Measurements from ENCODE around the gene TRPV5. TPM values are rescaled to one million over a fixed set of nuclear protein-coding genes. Genes with fewer than 3 reads are reported as not detected.
A peak's percentile ranks its signal among the peaks of the same experiment; 100 is the strongest.

TRPV5 gene
- total RNA-seq, 4 donors from 2014 or later = not detected

- Histone ChIP-seq H3K27me3 (no peaks in the 10 kb centered on the region), H3K36me3 (no peaks in the 10 kb centered on the region), H3K27ac (no peak overlapping the region), H3K9me3 (peaks cover 0 to 11% (median 0%) of the 10 kb centered on the region in 3 donors), H3K4me1 (peaks cover 0 to 9% (median 3%) of the 10 kb centered on the region in 3 donors), H3K4me3 (no peak overlapping the region)
- TF ChIP-seq, protein P1, sequence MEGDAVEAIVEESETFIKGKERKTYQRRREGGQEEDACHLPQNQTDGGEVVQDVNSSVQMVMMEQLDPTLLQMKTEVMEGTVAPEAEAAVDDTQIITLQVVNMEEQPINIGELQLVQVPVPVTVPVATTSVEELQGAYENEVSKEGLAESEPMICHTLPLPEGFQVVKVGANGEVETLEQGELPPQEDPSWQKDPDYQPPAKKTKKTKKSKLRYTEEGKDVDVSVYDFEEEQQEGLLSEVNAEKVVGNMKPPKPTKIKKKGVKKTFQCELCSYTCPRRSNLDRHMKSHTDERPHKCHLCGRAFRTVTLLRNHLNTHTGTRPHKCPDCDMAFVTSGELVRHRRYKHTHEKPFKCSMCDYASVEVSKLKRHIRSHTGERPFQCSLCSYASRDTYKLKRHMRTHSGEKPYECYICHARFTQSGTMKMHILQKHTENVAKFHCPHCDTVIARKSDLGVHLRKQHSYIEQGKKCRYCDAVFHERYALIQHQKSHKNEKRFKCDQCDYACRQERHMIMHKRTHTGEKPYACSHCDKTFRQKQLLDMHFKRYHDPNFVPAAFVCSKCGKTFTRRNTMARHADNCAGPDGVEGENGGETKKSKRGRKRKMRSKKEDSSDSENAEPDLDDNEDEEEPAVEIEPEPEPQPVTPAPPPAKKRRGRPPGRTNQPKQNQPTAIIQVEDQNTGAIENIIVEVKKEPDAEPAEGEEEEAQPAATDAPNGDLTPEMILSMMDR (IDR thresholded peaks at IDR 0.05) = no peak
- TF ChIP-seq POLR2A (IDR thresholded peaks at IDR 0.05) = no peak
- intact Hi-C loops (cut with DNase I) = no loop called here
- DNase-seq = no peak
These were observed 21.2 kb upstream of the TRPV5 start for GRCh38 chr7:142954680-142955268.

- H3K4me3 ChIP-seq = no peak overlapping the region
- intact Hi-C loops (cut with DNase I) = no loop called here
- peaks cover 0 to 5% (median 0%) of the 10 kb centered on the region in 3 donors for H3K9me3 ChIP-seq
- no peak for TF ChIP-seq POLR2A (IDR thresholded peaks at IDR 0.05)
- TF ChIP-seq, protein P1 (IDR thresholded peaks at IDR 0.05) = no peak
- DNase-seq = no peak
- H3K27ac ChIP-seq = no peak overlapping the region
- no peaks in the 10 kb centered on the region for H3K36me3 ChIP-seq
- no peaks in the 10 kb centered on the region for H3K27me3 ChIP-seq
- H3K4me1 ChIP-seq = no peaks in the 10 kb centered on the region
These were observed 16.7 kb upstream of the TRPV5 start for GRCh38 chr7:142950235-142950634.

DNA sequence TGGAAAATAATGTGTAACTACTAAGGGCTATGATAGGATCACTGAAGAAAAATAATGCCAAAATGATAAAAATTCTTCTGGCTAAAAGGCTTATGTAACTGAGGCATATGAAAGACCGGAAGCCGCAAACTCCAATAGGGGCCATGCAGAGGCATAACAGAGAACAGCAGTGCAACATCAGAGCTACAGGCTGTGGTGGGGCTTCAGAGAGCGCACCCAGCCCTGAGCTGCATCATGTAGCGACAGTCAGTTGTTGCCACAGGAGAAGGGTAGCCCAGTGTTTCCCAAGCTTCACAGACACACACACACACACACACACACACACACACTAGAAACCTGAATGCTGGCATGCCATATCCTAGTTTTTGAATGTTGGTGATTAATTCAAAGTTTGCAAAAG is 15.1 kb upstream of the TRPV5 start:
- H3K27ac ChIP-seq = no peak overlapping the region
- DNase-seq = no peak
- intact Hi-C loops (cut with DNase I) = no loop called here
- no peaks in the 10 kb centered on the region for H3K36me3 ChIP-seq
- no peaks in the 10 kb centered on the region for H3K9me3 ChIP-seq
- H3K4me1 ChIP-seq = peaks cover 0 to 14% (median 8%) of the 10 kb centered on the region in 3 donors
- WGBS, 2 donors = 94 to 100% methylated on average over 4 of the region's 4 CpGs
- TF ChIP-seq, protein P1 (IDR thresholded peaks at IDR 0.05) = no peak
- TF ChIP-seq POLR2A (IDR thresholded peaks at IDR 0.05) = no peak
- no peaks in the 10 kb centered on the region for H3K27me3 ChIP-seq
- H3K4me3 ChIP-seq = no peak overlapping the region

DNA sequence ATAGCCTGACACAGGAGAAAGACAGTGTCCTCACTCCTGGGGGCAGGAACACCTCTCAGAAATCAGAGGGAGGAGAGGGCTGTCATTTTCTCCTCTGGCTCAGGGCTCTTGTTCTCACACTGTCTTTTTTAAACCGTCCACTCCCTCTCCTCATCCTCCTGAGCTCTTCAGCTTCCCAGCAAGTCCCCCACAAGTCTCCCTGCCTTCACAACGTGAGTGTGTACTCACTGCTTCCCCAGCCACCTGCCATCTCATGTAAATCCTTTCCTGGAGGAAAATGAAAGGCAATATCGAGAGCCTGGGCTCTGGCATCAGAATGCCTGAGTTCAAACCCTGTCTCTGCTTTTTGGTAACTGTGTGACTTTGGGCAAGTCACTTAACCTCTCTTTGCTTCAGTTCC is 11.5 kb upstream of the TRPV5 start:
- H3K27me3 ChIP-seq = no peaks in the 10 kb centered on the region
- H3K27ac ChIP-seq = peak overlapping the region in 2 of 4 donors; percentile 67 to 70
- no peak overlapping the region for H3K4me3 ChIP-seq
- H3K9me3 ChIP-seq = no peaks in the 10 kb centered on the region
- H3K4me1 ChIP-seq = peaks cover 0 to 27% (median 8%) of the 10 kb centered on the region in 3 donors
- DNase-seq = no peak
- TF ChIP-seq, protein P1 (IDR thresholded peaks at IDR 0.05) = no peak
- TF ChIP-seq POLR2A (IDR thresholded peaks at IDR 0.05) = no peak
- intact Hi-C loops (cut with DNase I) = no loop called here
- no peaks in the 10 kb centered on the region for H3K36me3 ChIP-seq
- 63 to 66% methylated on average over 2 to 3 of the region's 3 CpGs for WGBS, 2 donors

DNA sequence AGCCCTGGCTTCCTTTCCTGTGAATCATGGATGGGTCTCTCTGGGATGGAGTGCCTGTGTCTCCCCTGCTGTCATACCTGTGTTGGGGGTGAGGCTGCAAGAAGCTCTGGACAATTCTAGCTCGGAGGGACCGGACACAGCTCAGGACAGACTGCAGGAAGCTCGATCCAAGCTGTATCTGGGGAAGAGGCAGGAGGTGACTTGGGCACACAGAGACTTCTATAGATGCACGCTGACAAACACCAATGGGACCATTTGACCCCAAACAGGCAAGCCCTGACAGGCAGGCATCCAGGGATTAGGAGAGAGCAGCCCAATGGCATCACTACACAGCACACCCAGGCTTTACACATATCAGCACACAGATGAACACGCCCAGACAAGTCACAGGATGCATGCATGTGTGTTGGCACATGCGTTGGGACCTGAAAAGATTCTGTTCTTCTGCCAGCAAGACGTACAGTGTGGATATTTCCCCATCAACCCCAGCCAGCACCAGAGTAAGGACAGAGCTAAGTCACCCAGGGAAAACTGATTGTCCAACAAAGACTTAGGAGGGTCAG is 10.2 kb upstream of the TRPV5 start:
- Histone ChIP-seq H3K36me3 (no peaks in the 10 kb centered on the region), H3K9me3 (no peaks in the 10 kb centered on the region), H3K4me3 (no peak overlapping the region), H3K27me3 (no peaks in the 10 kb centered on the region), H3K27ac (peak overlapping the region in 3 of 4 donors; percentile 65 to 81 (median 69)), H3K4me1 (peaks cover 0 to 27% (median 8%) of the 10 kb centered on the region in 3 donors)
- TF ChIP-seq, protein P1 (IDR thresholded peaks at IDR 0.05) = no peak
- TF ChIP-seq POLR2A (IDR thresholded peaks at IDR 0.05) = no peak
- WGBS, 2 donors = 29 to 30% methylated on average over 1 to 2 of the region's 7 CpGs
- DNase-seq = no peak
- intact Hi-C loops (cut with DNase I) = no loop called here
